Upper lobe of left lung (tissue), 6 donors: Measurements from ENCODE around the gene TENM3. TPM values are rescaled to one million over a fixed set of nuclear protein-coding genes. Genes with fewer than 3 reads are reported as not detected.

Experiments used
- ATAC-seq, 2 donors: fragments of 200-7000 bp; cut with Tn5 transposase; one replicate each; pipeline ENCODE4 v1.9.1; 2022; ENCODE audit warnings: mild to moderate bottlenecking in 2 of 2, moderate library complexity in 2 of 2; ENCODE audit not compliant: low FRiP score in 2 of 2
- DNase-seq, 2 donors: peaks; one replicate each; pipeline ENCODE4 v3.0.0-alpha.2; 2019 to 2020
- H3K27ac ChIP-seq, 4 donors: fragments of 200-600 bp; sonication (generic); one replicate each; pipeline ENCODE4 v1.5.1; 2016 to 2019
- H3K27me3 ChIP-seq, 4 donors: fragments of 200-600 bp; sonication (generic); one replicate each; pipeline ENCODE4 v1.5.1; 2017 to 2019
- H3K36me3 ChIP-seq, 4 donors: fragments of 200-600 bp; sonication (generic); one replicate each; pipeline ENCODE4 v1.5.1; 2016 to 2019
- H3K4me1 ChIP-seq, 4 donors: fragments of 200-600 bp; sonication (generic); one replicate each; pipeline ENCODE4 v1.5.1; 2018 to 2019
- H3K4me3 ChIP-seq, 4 donors: fragments of 200-600 bp; sonication (generic); one replicate each; pipeline ENCODE4 v1.5.1; 2017 to 2019; ENCODE audit warnings: mild to moderate bottlenecking in 2 of 4, moderate library complexity in 1 of 4
- H3K9me3 ChIP-seq, 4 donors: fragments of 200-600 bp; sonication (generic); one replicate each; pipeline ENCODE4 v1.5.1; 2018 to 2019
- EP300 ChIP-seq, 4 donors: sonication (generic); formaldehyde crosslinking; IDR thresholded peaks; one replicate each; pipeline ENCODE4 v1.5.1; 2017; ENCODE audit warnings: antibody characterized with exemption in 4 of 4, control low read depth in 2 of 4
- POLR2A ChIP-seq, 4 donors: fragments of 450-650 bp; IDR thresholded peaks; one replicate each; pipeline ENCODE4 v1.5.1; 2016 to 2017; ENCODE audit warnings: antibody characterized with exemption in 4 of 4, mild to moderate bottlenecking in 2 of 4
- POLR2AphosphoS5 ChIP-seq, 2 donors: sonication (generic); formaldehyde crosslinking; IDR thresholded peaks; one replicate each; pipeline ENCODE4 v1.5.1; 2017; ENCODE audit warnings: antibody characterized with exemption in 2 of 2
- WGBS, 2 donors: methylation state at CpG; one replicate each; pipeline ENCODE4 v1.1.5; 2017 to 2018; 5-methylcytosine and 5-hydroxymethylcytosine counted together
- total RNA-seq, 6 donors: library from RNA; depleted of rRNA in 4 of 6; stranded (reverse); fragments of >200 nt in 4 of 6; gene quantifications; one replicate each; pipeline versions ENCODE4 v1.1.0 to v1.2.1, GENCODE V29; 2016 to 2021
- TF ChIP-seq, protein P1 (sequence below), 6 experiments: fragments of 450-650 bp in 4 of 6; fragments of 200-600 bp in 2 of 6; sonication (generic) in 2 of 6; IDR thresholded peaks; one replicate each; pipeline ENCODE4 v1.5.1; 2016 to 2019; ENCODE audit warnings: antibody characterized with exemption in 6 of 6
- donor health status: DM: no; HTN: no; CAD: no; lungs with moderate emphysema.
- donor health status: DM: no; HTN: yes; CAD: no; lungs with severe emphysema.

The TENM3 gene
- total RNA-seq, 6 donors from 2014 or later: 0.33 to 7.1 (median 1.1) TPM

DNA sequence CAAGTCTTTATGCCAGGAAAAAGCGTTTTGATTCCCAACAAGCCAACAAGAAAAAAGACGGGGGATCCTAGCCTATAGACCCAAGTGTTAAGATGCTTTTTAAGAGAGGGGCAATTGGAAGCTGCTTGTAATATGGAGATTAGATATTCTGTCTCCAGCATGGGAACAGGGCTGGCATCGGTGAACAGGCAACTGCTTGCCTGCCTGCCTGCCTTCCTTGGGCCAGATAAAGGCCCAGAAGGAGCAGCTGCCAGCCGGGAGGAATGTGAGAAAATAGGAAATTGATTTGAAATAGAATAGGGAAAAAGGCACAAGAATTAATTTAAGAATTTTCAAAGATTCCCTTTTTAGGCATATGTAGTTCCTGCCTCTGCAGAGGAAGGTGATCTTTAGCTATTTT lies 192.2 kb downstream of the TENM3 start:
- no peak overlapping the region for H3K27ac ChIP-seq
- no peaks in the 10 kb centered on the region for H3K4me1 ChIP-seq
- H3K36me3 ChIP-seq: no peaks in the 10 kb centered on the region
- ATAC-seq (no peak), DNase-seq (no peak)
- TF ChIP-seq, protein P1, sequence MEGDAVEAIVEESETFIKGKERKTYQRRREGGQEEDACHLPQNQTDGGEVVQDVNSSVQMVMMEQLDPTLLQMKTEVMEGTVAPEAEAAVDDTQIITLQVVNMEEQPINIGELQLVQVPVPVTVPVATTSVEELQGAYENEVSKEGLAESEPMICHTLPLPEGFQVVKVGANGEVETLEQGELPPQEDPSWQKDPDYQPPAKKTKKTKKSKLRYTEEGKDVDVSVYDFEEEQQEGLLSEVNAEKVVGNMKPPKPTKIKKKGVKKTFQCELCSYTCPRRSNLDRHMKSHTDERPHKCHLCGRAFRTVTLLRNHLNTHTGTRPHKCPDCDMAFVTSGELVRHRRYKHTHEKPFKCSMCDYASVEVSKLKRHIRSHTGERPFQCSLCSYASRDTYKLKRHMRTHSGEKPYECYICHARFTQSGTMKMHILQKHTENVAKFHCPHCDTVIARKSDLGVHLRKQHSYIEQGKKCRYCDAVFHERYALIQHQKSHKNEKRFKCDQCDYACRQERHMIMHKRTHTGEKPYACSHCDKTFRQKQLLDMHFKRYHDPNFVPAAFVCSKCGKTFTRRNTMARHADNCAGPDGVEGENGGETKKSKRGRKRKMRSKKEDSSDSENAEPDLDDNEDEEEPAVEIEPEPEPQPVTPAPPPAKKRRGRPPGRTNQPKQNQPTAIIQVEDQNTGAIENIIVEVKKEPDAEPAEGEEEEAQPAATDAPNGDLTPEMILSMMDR (IDR thresholded peaks at IDR 0.05): no peak
- TF ChIP-seq POLR2A (IDR thresholded peaks at IDR 0.05) (no peak), EP300 (IDR thresholded peaks at IDR 0.05) (no peak)
- H3K27me3 ChIP-seq: no peaks in the 10 kb centered on the region
- H3K4me3 ChIP-seq: no peak overlapping the region
- H3K9me3 ChIP-seq: no peaks in the 10 kb centered on the region
- WGBS, 2 donors: 82% methylated on average over 4 of the region's 4 CpGs

DNA sequence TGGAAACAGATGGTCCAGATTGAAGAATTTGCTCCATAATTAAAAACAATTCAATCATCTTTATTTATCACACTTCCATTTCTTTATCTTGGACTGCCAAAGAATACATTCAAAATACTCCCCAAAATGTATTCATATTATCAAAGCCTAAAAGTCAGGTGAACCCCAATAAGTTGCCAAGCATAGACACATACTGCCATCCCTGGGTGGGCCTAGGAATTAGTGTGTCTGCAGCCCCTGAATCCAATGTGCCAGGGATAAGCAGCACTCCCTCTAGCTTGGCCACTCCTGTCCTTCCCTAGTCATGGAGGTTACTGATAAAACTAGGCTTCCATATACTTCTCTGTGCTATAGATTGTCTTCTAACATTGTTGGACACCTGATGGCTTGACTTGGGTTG lies 199.9 kb downstream of the TENM3 start:
- Histone ChIP-seq H3K27ac (no peak overlapping the region), H3K4me1 (peaks cover 2 to 3% (median 2%) of the 10 kb centered on the region in 4 donors), H3K27me3 (peaks cover 0 to 4% (median 2%) of the 10 kb centered on the region in 4 donors), H3K9me3 (no peaks in the 10 kb centered on the region), H3K4me3 (no peak overlapping the region), H3K36me3 (no peaks in the 10 kb centered on the region)
- ATAC-seq (no peak), DNase-seq (no peak)
- no peak for TF ChIP-seq POLR2A (IDR thresholded peaks at IDR 0.05)
- TF ChIP-seq, protein P1 (IDR thresholded peaks at IDR 0.05): no peak
- TF ChIP-seq EP300 (IDR thresholded peaks at IDR 0.05): no peak
- no peak for TF ChIP-seq POLR2AphosphoS5 (IDR thresholded peaks at IDR 0.05)

DNA sequence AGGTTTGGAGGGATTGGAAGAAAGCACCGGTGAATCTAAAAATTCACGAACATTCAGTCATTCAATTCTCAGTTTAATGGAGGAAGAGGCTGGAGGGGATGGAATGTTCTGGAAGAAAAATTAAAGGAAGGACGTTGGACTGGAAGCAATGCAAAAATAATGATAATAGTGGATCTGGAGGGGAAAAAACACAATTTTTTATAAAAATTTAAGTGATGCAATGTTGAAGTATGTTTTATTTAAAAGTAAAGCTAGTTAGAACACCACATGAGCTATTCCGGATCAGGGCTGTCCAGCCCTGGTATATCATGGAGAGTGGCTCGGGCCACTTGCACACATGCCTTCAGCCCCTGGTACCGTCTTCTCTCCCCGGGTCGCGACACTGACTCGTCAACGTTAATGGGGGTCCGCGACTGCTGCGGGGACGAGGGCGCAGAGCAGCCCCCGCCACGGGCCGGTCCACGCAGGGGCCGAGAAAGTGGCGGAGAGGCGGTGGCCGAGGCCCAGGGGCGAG lies 204.6 kb downstream of the TENM3 start:
- Histone ChIP-seq H3K9me3 (no peaks in the 10 kb centered on the region), H3K36me3 (no peaks in the 10 kb centered on the region), H3K27me3 (peaks cover 0 to 34% (median 12%) of the 10 kb centered on the region in 4 donors), H3K27ac (peak overlapping the region in 1 of 4 donors; percentile 40), H3K4me1 (peaks cover 16 to 25% (median 18%) of the 10 kb centered on the region in 4 donors), H3K4me3 (peak overlapping the region; percentile 16 to 59 (median 49))
- ATAC-seq: peak in 1 of 2 donors; percentile 40
- no peak for DNase-seq
- 12 to 16% methylated on average over 12 to 19 of the region's 25 CpGs for WGBS, 2 donors
- TF ChIP-seq POLR2A (IDR thresholded peaks at IDR 0.05) (no peak), POLR2AphosphoS5 (IDR thresholded peaks at IDR 0.05) (no peak), EP300 (IDR thresholded peaks at IDR 0.05) (no peak)
- TF ChIP-seq, protein P1 (IDR thresholded peaks at IDR 0.05): no peak

DNA sequence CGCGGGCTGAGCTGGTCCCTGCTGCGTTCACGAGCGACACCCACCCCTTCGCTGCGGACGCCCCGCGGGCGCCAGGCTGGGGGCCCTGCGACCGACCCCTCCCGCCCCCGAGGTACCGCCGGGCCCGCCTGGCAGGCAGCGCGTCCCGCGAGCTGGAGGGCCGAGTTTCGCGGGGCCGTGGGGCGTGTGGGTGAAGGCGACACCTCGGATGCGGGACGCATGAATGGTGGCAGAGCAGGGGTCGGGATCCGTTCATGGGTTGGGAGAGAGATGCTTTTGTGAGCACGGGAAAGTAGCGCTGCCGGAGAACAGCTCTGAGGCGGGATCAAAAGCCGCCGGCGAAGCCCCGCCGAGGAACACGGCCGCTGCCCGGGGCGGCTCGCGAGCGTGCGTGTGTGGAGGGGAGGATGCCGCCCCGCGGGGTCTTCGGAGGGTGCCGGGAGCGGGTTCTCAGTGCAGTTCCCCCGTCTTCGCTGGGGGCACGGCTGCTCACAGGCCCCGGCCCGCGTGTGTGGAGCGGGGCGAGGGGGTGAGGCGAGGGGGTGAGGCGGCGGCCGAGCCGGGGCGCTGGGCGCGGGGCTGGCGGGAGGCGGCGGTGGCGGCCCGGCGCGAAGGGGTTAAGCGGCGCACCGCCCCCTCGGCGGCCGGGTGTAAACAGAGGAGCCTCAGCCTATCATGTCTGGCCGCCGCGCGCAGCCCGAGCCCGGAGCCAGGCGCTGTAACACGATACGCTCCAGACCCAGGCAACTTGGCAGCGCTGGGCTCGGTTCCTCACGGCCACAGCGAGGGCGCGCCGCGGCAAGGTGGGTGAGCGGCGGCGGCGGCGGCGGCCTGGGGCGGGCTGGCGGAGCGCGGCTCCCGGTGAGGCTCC lies 205.3 kb downstream of the TENM3 start:
- 1 to 3% methylated on average over 23 to 44 of the region's 113 CpGs for WGBS, 2 donors
- peak; percentile 89 to 98 for ATAC-seq
- Histone ChIP-seq H3K36me3 (no peaks in the 10 kb centered on the region), H3K9me3 (no peaks in the 10 kb centered on the region), H3K4me3 (peak overlapping the region; percentile 16 to 59 (median 49)), H3K27me3 (peaks cover 0 to 34% (median 12%) of the 10 kb centered on the region in 4 donors), H3K4me1 (peaks cover 16 to 25% (median 18%) of the 10 kb centered on the region in 4 donors), H3K27ac (peak overlapping the region in 1 of 4 donors; percentile 40)
- peak; percentile 79 to 95 for DNase-seq
- TF ChIP-seq POLR2AphosphoS5 (IDR thresholded peaks at IDR 0.05) (peak in 1 of 2 donors; percentile 30), EP300 (IDR thresholded peaks at IDR 0.05) (no peak)

DNA sequence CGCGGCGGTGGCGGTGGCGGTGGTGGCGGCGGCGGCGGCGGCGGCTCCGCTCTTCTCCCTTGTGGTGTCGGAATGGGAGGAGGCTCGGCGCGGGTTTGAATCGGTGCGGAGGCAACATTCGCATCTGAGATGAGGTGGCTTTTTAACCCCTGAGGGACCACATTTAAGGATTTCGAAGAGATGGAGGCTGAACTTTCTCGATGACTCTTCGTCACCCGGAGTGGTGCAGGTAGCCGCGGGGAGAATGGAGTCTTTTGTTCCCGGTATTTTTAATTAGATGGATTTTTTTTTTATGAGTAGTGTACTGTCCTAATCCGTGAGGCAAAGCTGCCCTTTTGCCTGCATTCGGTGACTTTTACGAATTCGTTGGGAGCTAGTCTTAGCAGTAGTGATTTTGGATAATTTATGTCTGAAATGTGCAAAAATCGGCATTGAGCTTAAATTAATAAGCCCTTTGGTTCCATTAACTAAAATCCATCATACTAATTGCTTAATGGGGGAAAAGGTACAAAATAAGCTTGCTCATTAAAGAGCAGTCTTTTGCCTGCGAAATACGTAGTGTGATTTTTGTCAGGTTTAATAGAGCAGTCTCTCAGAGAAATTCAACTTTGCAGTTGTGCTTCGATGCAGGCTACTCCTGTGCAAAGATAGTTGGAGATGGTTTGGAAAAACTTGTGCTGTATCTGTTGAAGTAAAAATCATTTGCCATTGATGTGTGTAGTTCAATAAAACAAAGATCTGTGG lies 206.2 kb downstream of the TENM3 start:
- ATAC-seq: no peak
- no peak overlapping the region for H3K27ac ChIP-seq
- H3K27me3 ChIP-seq: peaks cover 0 to 34% (median 12%) of the 10 kb centered on the region in 4 donors
- peak overlapping the region in 3 of 4 donors; percentile 44 to 59 (median 54) for H3K4me3 ChIP-seq
- 3% methylated on average over 17 to 23 of the region's 34 CpGs for WGBS, 2 donors
- no peak for DNase-seq
- H3K36me3 ChIP-seq: no peaks in the 10 kb centered on the region
- peaks cover 16 to 25% (median 18%) of the 10 kb centered on the region in 4 donors for H3K4me1 ChIP-seq
- no peaks in the 10 kb centered on the region for H3K9me3 ChIP-seq
- no peak for TF ChIP-seq POLR2AphosphoS5 (IDR thresholded peaks at IDR 0.05)
- TF ChIP-seq, protein P1 (IDR thresholded peaks at IDR 0.05): no peak
- no peak for TF ChIP-seq EP300 (IDR thresholded peaks at IDR 0.05)
- TF ChIP-seq POLR2A (IDR thresholded peaks at IDR 0.05): no peak
